HG03025 (cell line): ENCODE measurements around the gene UNC119B.
"Not testable (repeated sequence)": the region's sequence is repeated elsewhere in the genome, so short reads cannot be mapped to it uniquely, and the experiment has no call there.

Experiments
- ATAC-seq: cut with Tn5 transposase; IDR thresholded peaks from one replicate; pipeline ENCODE4 v1.9.1; 2021; ENCODE audit warnings: mild to moderate bottlenecking, moderate library complexity; ENCODE audit not compliant: unreplicated experiment, low FRiP score

The UNC119B gene

GRCh38 chr12:120718055-120718454 lies 7.8 kb downstream of the UNC119B start:
- no peak for ATAC-seq

- ATAC-seq: no peak
Measured at GRCh38 chr12:120719072-120719471, 8.8 kb downstream of the UNC119B start.

- no peak for ATAC-seq
Measured at GRCh38 chr12:120719496-120720233, 9.4 kb downstream of the UNC119B start.

GRCh38 chr12:120720234-120720986 lies 10.2 kb downstream of the UNC119B start:
- ATAC-seq: no peak

- ATAC-seq: no peak
Measured at GRCh38 chr12:120720987-120721801, 10.9 kb downstream of the UNC119B start.

DNA sequence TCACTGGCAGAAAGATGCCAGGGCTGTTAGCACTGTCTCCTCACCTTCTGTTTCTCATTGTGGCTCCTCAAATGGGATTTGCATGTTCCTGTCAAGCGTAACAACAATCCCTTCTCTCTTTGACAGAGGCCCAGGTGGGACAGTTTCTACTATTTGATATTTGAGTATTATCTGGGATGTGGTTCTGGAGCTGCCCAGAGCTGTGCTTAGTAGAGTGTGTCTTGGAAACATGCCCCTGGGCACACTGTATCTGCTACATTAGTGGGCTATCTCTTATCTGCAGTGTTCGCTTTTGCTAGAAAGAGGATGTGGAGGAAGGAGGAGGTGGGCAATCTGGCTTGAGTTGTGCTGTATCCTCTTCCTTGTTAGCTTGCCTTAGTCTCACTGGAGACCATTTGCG lies 11.6 kb downstream of the UNC119B start:
- no peak for ATAC-seq

DNA sequence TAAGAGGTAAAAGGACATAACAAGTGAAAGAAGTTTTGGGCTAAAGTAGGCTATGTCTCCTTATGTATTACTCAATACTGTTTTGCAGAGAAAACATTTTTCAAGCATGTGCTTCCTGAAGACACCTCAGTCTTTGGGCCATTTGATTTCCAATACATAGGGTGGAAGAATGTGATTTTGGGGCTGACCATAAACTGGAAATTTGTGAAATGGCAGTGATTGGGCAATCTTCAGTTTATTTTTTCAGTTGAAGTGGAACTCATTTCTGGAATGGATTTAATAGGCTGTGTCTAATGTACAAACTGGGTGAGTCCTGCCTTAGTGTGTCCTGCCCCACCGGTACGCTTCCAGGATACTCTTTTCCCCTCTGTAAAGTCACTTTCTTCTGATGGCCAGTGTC lies 12.5 kb downstream of the UNC119B start:
- ATAC-seq: no peak

DNA sequence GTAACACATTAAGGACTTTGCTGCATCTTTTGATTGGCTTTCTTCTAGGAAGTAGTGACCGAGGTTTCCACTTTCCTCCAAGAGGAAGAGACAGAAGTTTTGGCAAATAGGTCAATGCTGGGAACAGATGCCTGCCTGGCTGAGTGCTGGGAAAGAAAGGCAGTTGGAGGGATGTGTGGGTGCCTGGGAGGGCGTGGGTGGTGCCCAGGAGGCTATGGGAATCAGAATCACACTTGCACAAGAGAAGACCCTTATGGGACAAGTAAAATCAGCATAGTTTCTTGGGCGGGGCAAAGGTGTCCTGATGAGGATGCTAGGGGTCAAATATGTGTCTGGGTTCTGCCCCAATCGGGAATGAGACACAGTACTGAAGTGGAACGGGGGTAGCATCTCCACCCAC lies 14.5 kb downstream of the UNC119B start:
- ATAC-seq: no peak

- ATAC-seq: no peak
Measured at GRCh38 chr12:120725151-120725658, 14.9 kb downstream of the UNC119B start.

DNA sequence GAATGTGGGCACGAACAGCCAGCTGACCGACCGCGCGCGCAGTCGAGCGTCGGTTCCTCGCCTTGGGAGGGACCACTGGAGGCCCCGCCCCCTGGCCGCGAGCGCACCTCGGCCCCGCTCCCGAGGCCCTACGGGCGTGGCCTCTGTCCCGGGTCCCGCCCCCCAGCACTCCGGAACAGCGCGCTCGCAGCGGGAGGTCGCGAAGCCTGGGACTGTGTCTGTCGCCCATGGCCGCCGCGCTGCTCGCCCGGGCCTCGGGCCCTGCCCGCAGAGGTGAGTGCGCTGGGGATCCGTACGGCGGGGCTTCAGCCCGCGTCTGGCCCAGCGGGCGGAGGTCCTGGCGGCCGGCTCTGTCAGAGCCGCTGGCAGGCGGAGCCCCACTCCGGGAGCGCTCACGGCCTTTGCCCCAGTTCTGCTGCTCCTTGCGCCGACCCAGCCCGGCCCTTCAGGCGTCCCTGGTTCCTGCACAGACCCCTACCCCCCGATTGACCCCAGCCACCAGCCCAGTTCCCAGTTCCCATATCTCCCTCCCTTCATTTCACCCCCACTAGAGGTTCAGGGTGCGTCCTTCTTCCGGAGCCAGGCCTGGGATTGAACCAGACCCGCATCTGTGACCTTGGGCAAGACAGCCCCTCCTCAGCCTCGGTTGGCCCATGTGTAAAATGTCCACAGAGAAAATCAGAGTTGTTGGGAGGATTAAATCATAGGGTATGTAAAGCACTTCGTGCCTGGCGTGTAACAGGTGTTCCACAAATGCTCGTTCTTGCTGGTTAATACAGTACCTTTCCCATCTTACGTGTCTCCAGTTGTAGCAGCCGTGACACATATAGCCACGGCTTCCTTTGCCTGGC lies 15.6 kb downstream of the UNC119B start, which contains the start of gene ACADS:
Gene ACADS, plus strand, starts transcription at position 168 of the 851 bp plus-strand sequence. Its CDS starts 60 bp downstream, at position 228.
- ATAC-seq: peak; percentile 87

DNA sequence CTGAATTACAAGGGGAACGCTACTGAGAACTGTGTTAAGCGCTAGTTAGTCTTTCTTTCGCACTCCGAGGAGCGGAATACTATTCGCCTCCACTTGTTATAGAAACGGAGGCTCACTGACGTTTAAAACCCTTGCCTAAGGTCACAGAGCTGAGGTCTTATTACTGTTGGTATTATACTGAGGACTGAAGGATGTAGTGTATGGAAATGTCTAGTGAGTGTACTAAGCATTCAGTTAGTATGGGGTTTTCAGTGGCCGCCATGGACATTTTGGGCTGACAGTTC lies 16.2 kb downstream of the UNC119B start:
- ATAC-seq: no peak

DNA sequence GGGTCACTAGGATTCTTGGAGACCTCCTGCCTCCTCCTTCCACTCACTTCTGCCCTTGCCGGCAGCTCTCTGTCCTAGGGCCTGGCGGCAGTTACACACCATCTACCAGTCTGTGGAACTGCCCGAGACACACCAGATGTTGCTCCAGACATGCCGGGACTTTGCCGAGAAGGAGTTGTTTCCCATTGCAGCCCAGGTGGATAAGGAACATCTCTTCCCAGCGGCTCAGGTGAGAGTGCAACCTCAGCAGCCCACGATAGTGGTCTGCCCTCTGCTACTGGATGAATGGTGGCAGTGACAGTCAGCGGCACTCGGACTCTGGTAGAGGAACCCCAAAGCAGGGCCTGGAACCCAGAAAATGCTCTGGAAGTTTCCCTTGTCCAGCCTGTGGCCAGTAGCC lies 16.7 kb downstream of the UNC119B start:
- ATAC-seq: no peak

DNA sequence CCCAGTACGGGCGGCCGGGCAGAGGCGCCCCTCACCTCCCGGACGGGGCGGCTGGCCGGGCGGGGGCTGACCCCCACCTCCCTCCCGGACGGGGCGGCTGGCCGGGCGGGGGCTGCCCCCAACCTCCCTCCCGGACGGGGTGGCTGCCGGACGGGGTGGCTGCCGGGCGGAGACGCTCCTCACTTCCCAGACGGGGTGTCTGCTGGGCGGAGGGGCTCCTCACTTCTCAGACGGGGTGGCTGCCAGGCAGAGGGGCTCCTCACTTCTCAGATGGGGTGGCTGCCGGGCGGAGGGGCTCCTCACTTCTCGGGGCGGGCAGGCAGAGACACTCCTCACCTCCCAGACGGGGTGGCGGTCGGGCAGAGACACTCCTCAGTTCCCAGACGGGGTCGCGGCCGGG lies 21.9 kb downstream of the UNC119B start:
- not testable (repeated sequence) for ATAC-seq

DNA sequence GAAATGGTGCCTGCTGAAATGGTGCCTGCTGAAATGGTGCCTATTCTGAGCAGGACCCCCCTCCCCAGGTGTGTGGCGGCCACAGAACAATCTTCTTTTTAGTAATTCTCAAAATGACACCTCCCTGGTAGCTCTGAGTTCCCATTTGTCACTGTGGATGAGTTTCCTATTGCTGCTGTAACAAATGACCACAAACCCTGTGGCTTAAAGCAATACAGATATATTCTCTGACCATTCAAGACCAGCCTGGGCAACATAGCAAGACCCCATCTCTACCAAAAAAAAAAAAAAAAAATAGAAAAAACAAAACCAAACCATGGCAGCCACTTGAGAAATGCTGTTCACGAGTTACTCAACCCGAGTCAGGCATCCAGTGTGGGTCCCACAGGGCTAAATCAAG lies 23.3 kb downstream of the UNC119B start:
- ATAC-seq: no peak

- ATAC-seq: no peak
Measured at GRCh38 chr12:120734210-120734609, 24.0 kb downstream of the UNC119B start.

GRCh38 chr12:120735181-120735580 lies 24.9 kb downstream of the UNC119B start:
- ATAC-seq: no peak

DNA sequence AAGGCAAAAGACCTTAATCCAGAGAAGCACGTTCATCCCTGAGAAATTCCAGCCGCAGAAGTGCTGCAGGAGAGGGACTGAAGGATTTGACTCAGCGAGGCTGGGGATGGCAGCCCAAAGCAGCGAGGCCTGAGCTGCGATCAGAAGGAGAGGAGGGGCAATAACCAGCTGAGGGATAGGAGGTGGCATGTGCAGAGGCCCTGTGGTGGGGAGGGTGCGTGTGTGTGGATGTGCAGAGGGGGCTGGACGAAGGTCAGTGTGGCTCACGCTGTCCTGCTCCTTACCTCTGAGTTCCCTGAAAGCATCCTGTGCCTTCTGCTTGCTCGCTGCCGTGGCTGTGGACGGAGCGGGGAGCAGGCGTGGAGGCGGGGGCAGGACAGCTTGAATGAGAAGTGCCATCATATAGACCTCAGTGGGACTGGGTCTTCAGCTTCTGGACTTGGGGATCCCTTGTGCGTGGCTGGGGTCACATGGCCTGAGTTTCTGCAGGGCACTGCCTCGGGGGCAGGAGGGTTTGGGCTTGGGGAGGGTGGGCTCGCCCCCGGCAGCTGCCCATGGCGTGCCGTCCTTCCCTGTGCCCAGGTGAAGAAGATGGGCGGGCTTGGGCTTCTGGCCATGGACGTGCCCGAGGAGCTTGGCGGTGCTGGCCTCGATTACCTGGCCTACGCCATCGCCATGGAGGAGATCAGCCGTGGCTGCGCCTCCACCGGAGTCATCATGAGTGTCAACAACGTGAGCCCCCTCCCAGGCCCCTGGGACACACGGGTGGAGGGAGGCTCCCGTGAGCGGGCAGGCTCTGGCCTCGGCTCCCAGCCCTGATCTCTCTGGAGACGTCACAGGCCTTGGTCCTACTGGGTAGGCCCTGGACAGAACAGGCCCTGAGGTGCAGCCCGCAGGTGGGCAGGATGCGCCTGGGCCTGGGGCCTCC lies 26.4 kb downstream of the UNC119B start:
- no peak for ATAC-seq

DNA sequence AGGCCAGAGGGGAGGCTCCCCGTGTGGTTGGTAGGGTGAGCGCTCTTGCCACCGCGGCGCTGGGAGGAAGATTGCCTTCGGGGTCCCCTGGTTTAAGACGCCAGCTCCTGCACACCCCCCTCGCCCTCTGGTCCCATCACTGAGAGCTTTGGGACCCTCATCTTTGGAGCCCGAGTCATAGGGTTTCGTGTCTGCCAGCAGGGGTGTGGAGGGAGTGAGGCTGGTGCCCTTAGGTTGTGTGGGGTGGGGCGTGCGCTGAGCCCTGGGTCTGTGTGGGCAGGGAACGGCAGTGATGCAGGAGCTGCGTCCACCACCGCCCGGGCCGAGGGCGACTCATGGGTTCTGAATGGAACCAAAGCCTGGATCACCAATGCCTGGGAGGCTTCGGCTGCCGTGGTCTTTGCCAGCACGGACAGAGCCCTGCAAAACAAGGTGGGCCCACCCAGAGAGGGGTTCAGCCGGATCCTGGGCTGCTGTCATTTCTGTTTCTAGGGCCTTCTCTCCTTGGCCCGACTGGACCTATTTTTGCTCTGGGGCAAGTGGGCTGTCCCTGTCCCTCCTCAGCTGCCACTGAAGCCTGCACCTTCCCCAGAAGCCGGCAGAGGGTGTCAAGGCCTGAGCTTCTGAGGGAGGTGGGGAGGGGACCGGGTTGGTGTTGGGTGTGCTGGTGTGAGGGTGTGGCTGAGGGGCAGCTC lies 27.4 kb downstream of the UNC119B start:
- ATAC-seq: no peak
